Measurements from ENCODE around the gene COA6. TPM values are rescaled to one million over a fixed set of nuclear protein-coding genes. Genes with fewer than 3 reads are reported as not detected.
"Not testable (repeated sequence)": the region's sequence is repeated elsewhere in the genome, so short reads cannot be mapped to it uniquely, and the experiment has no call there.

Gene COA6
- total RNA-seq, 2 donors from 2014 or later: 30.8 to 37.8 TPM

- DNase-seq (no peak), ATAC-seq (no peak)
- intact Hi-C loops (cut with DNase I): no loop called here
Observed at GRCh38 chr1:234362558-234362957, 10.7 kb upstream of the COA6 start.

- DNase-seq: no peak
- intact Hi-C loops (cut with DNase I): no loop called here
- ATAC-seq: no peak
Observed at GRCh38 chr1:234368320-234369032, 4.8 kb upstream of the COA6 start.

GRCh38 chr1:234369033-234369430 is 4.2 kb upstream of the COA6 start:
- DNase-seq: no peak
- intact Hi-C loops (cut with DNase I): no loop called here
- ATAC-seq: no peak

GRCh38 chr1:234369784-234370183 is 3.5 kb upstream of the COA6 start:
- no peak for ATAC-seq
- intact Hi-C loops (cut with DNase I): no loop called here
- DNase-seq: no peak

- no peak for ATAC-seq
- intact Hi-C loops (cut with DNase I): no loop called here
- DNase-seq: no peak
Observed at GRCh38 chr1:234371414-234371813, 1.8 kb upstream of the COA6 start.

GRCh38 chr1:234372011-234372757 is 1.1 kb upstream of the COA6 start:
- no peak for DNase-seq
- intact Hi-C loops (cut with DNase I): no loop called here
- ATAC-seq: no peak

- peak; percentile 41 to 64 for ATAC-seq
- DNase-seq: no peak
- intact Hi-C loops (cut with DNase I): no loop called here
Observed at GRCh38 chr1:234373959-234374254, 651 bp downstream of the COA6 start.

- intact Hi-C loops (cut with DNase I): no loop called here
- ATAC-seq (no peak), DNase-seq (no peak)
Observed at GRCh38 chr1:234375672-234376071, 2.4 kb downstream of the COA6 start.

GRCh38 chr1:234379591-234380109 is 6.4 kb downstream of the COA6 start:
- intact Hi-C loops (cut with DNase I); DNase-seq; ATAC-seq: not testable (repeated sequence)

- intact Hi-C loops (cut with DNase I): no loop called here
Observed at GRCh38 chr1:234381699-234382555, 8.7 kb downstream of the COA6 start.

GRCh38 chr1:234386122-234386521 is 12.9 kb downstream of the COA6 start:
- DNase-seq: no peak
- intact Hi-C loops (cut with DNase I): no loop called here
- no peak for ATAC-seq

More at GRCh38 chr1:234381699-234382555, 8.7 kb downstream of the COA6 start:
- ATAC-seq (no peak), DNase-seq (no peak)

- intact Hi-C loops (cut with DNase I): no loop called here
- ATAC-seq (no peak), DNase-seq (no peak)
Observed at GRCh38 chr1:234388094-234388493, 14.8 kb downstream of the COA6 start.

GRCh38 chr1:234393190-234393589 is 19.9 kb downstream of the COA6 start:
- ATAC-seq (no peak), DNase-seq (no peak)
- intact Hi-C loops (cut with DNase I): no loop called here

GRCh38 chr1:234395297-234395696 is 22.0 kb downstream of the COA6 start:
- DNase-seq (no peak), ATAC-seq (no peak)
- intact Hi-C loops (cut with DNase I): no loop called here

GRCh38 chr1:234396092-234396491 is 22.8 kb downstream of the COA6 start:
- intact Hi-C loops (cut with DNase I): no loop called here
- ATAC-seq: no peak
- DNase-seq: no peak

GRCh38 chr1:234396871-234397270 is 23.6 kb downstream of the COA6 start:
- intact Hi-C loops (cut with DNase I): no loop called here
- no peak for ATAC-seq

GRCh38 chr1:234397732-234398131 is 24.5 kb downstream of the COA6 start:
- DNase-seq (no peak), ATAC-seq (no peak)
- intact Hi-C loops (cut with DNase I): no loop called here

More at GRCh38 chr1:234396871-234397270, 23.6 kb downstream of the COA6 start:
- no peak for DNase-seq

- intact Hi-C loops (cut with DNase I): no loop called here
- no peak for DNase-seq
- ATAC-seq: no peak
Observed at GRCh38 chr1:234398849-234399381, 25.7 kb downstream of the COA6 start.

- DNase-seq; ATAC-seq; intact Hi-C loops (cut with DNase I): not testable (repeated sequence)
Observed at GRCh38 chr1:234399515-234399914, 26.3 kb downstream of the COA6 start.

- ATAC-seq (no peak), DNase-seq (no peak)
- intact Hi-C loops (cut with DNase I): no loop called here
Observed at GRCh38 chr1:234400773-234401172, 27.5 kb downstream of the COA6 start.

Measured in left cardiac atrium (tissue), 4 donors.